K562 (cell line): Measurements from ENCODE around the gene TBC1D17. TPM values are rescaled to one million over a fixed set of nuclear protein-coding genes. Genes with fewer than 3 reads are reported as not detected.

ENCODE experiments used
- ATF1 ChIP-seq, 2 experiments: fragments of 450-650 bp in 1 of 2; IDR thresholded peaks; 2 replicates each; pipeline ENCODE4 v1.6.1; 2016; ENCODE audit warnings: missing compliant biosample characterization in 1 of 2, missing genetic modification characterization in 1 of 2
- BRF1 ChIP-seq: IDR thresholded peaks from 3 replicates; pipeline ENCODE4 v1.6.1; 2011; ENCODE audit warnings: borderline replicate concordance, mild to moderate bottlenecking; ENCODE audit not compliant: insufficient read length; ENCODE audit errors: extremely low read depth
- L3MBTL2 ChIP-seq: fragments of 450-650 bp; IDR thresholded peaks from 2 replicates; pipeline ENCODE4 v1.6.1; 2016; ENCODE audit warnings: mild to moderate bottlenecking, moderate library complexity
- MBD2 ChIP-seq: sonication (generic); IDR thresholded peaks from 2 replicates; pipeline ENCODE4 v1.6.1; 2016; ENCODE audit warnings: low read depth, borderline replicate concordance
- POU5F1 ChIP-seq: fragments of 150-350 bp; IDR thresholded peaks from 2 replicates; pipeline ENCODE4 v1.6.1; 2014; ENCODE audit warnings: borderline replicate concordance, low read length, low read depth, mild to moderate bottlenecking; ENCODE audit not compliant: partially characterized antibody
- TSC22D4 ChIP-seq: fragments of 450-650 bp; IDR thresholded peaks from 2 replicates; pipeline ENCODE4 v1.6.1; 2016; ENCODE audit warnings: missing genetic modification characterization, missing biosample characterization, control low read depth
- ZKSCAN1 ChIP-seq: fragments of 150-350 bp; IDR thresholded peaks from 2 replicates; pipeline ENCODE4 v1.6.1; 2016; ENCODE audit warnings: low read depth, low read length
- ZNF764 ChIP-seq: fragments of 250-450 bp; sonication (Bioruptor Pico); IDR thresholded peaks from 2 replicates; pipeline ENCODE4 v1.4.0; 2020; ENCODE audit warnings: low read depth, mild to moderate bottlenecking, moderate library complexity
- ZNF766 ChIP-seq: fragments of 200-800 bp; sonication (Bioruptor generic); conservative IDR thresholded peaks from 2 replicates; pipeline ENCODE4 v1.6.1; 2016; ENCODE audit warnings: missing genetic modification characterization, missing compliant biosample characterization
- polyA plus RNA-seq, 8 experiments: library from polyadenylated mRNA; depleted of rRNA in 4 of 8; stranded (reverse) in 5 of 8; unstranded in 3 of 8; fragments of >200 nt; fragmentation: Nextera tagmentation in 2 of 8; fragmentation: Illumina TruSeq in 1 of 8; extraction: Ambion mirVana in 2 of 8; extraction: Trizol in 1 of 8; gene quantifications; 2 replicates each; pipeline versions ENCODE4 v1.2.1 to v1.2.3, GENCODE V29; 2011 to 2014; ENCODE audit warnings: inconsistent platforms in 1 of 8, missing spikeins in 1 of 8
- total RNA-seq, 7 experiments: library from RNA; depleted of rRNA in 6 of 7; stranded (reverse); fragments of >200 nt in 6 of 7; fragmentation: Illumina TruSeq in 2 of 7; extraction: Trizol in 2 of 7; gene quantifications; 2 replicates each; pipeline versions ENCODE4 v1.2.1 to v1.2.3, GENCODE V29; 2011 to 2021; ENCODE audit warnings: low replicate concordance in 1 of 7
- TF ChIP-seq, protein P1 (sequence below): conservative IDR thresholded peaks from 2 replicates; pipeline ENCODE4 v1.6.1; 2011; ENCODE audit warnings: low read depth, mild to moderate bottlenecking, low read length; ENCODE audit not compliant: control insufficient read depth
- TF ChIP-seq, protein P2 (sequence below): fragments of 450-650 bp; IDR thresholded peaks from 2 replicates; pipeline ENCODE4 v1.6.1; 2016; ENCODE audit warnings: low read depth
- TF ChIP-seq, protein P3 (sequence below): fragments of 250-450 bp; sonication (Bioruptor Pico); IDR thresholded peaks from 2 replicates; pipeline ENCODE4 v1.5.0; 2021
- TF ChIP-seq, protein P4 (sequence below): IDR thresholded peaks from 2 replicates; pipeline ENCODE4 v1.6.1; 2011; ENCODE audit warnings: borderline replicate concordance, low read depth, mild to moderate bottlenecking, moderate library complexity, low read length; ENCODE audit not compliant: insufficient read depth, poor library complexity, severe bottlenecking

Gene TBC1D17
- total and polyA plus RNA-seq, 9 of the 15 experiments (the other 6 are each of a cell fraction or from before 2014, with no cell fraction given) = 0.42 to 16.0 (median 3.8) TPM

DNA sequence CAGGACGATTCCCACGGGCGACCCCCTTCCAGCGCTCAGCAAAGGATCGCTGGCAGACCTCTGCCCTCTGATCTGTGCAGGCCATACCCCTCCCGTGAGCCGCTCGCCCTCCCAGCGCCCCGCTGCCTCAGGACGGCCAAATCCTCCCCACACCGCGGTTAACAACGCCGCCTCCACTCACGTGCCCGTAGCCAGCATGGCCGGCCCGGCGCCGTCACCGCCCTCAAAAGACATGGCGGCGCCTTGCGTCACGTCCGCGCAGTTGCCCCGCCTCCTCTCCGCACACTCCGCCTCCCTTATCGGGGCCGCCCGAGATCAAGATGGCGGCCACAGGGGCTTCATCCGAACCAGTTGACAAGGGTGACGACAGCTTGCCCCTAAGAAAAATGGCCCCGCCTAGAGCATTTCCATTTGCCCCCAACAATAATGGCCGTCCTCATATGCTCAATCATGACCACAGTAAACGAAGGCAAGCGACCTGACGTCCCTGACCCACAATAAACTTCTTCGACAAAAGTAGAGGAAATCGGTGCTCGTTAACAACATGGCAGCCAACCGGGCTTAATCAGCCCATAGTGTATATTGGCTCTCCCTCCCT lies 981 bp upstream of the TBC1D17 start (continued):
- TF ChIP-seq, protein P1, sequence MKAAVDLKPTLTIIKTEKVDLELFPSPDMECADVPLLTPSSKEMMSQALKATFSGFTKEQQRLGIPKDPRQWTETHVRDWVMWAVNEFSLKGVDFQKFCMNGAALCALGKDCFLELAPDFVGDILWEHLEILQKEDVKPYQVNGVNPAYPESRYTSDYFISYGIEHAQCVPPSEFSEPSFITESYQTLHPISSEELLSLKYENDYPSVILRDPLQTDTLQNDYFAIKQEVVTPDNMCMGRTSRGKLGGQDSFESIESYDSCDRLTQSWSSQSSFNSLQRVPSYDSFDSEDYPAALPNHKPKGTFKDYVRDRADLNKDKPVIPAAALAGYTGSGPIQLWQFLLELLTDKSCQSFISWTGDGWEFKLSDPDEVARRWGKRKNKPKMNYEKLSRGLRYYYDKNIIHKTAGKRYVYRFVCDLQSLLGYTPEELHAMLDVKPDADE = peak; percentile 80; the same call in 1 of the 2 replicates
- TF ChIP-seq BRF1 = no peak
- 0 out of 2 replicates have a peak, but pooled peaks have one; percentile 58 for TF ChIP-seq ATF1 (CRISPR knock-in tag; IDR thresholded peaks at IDR 0.05)
- TF ChIP-seq ATF1 (tag; IDR thresholded peaks at IDR 0.05) = peak; percentile 97
- TF ChIP-seq MBD2 = peak; percentile 86
- peak; percentile 97 for TF ChIP-seq ZNF766 (CRISPR knock-in tag)
- TF ChIP-seq ZKSCAN1 = 0 out of 2 replicates have a peak, but pooled peaks have one; percentile 7
- TF ChIP-seq, protein P2, sequence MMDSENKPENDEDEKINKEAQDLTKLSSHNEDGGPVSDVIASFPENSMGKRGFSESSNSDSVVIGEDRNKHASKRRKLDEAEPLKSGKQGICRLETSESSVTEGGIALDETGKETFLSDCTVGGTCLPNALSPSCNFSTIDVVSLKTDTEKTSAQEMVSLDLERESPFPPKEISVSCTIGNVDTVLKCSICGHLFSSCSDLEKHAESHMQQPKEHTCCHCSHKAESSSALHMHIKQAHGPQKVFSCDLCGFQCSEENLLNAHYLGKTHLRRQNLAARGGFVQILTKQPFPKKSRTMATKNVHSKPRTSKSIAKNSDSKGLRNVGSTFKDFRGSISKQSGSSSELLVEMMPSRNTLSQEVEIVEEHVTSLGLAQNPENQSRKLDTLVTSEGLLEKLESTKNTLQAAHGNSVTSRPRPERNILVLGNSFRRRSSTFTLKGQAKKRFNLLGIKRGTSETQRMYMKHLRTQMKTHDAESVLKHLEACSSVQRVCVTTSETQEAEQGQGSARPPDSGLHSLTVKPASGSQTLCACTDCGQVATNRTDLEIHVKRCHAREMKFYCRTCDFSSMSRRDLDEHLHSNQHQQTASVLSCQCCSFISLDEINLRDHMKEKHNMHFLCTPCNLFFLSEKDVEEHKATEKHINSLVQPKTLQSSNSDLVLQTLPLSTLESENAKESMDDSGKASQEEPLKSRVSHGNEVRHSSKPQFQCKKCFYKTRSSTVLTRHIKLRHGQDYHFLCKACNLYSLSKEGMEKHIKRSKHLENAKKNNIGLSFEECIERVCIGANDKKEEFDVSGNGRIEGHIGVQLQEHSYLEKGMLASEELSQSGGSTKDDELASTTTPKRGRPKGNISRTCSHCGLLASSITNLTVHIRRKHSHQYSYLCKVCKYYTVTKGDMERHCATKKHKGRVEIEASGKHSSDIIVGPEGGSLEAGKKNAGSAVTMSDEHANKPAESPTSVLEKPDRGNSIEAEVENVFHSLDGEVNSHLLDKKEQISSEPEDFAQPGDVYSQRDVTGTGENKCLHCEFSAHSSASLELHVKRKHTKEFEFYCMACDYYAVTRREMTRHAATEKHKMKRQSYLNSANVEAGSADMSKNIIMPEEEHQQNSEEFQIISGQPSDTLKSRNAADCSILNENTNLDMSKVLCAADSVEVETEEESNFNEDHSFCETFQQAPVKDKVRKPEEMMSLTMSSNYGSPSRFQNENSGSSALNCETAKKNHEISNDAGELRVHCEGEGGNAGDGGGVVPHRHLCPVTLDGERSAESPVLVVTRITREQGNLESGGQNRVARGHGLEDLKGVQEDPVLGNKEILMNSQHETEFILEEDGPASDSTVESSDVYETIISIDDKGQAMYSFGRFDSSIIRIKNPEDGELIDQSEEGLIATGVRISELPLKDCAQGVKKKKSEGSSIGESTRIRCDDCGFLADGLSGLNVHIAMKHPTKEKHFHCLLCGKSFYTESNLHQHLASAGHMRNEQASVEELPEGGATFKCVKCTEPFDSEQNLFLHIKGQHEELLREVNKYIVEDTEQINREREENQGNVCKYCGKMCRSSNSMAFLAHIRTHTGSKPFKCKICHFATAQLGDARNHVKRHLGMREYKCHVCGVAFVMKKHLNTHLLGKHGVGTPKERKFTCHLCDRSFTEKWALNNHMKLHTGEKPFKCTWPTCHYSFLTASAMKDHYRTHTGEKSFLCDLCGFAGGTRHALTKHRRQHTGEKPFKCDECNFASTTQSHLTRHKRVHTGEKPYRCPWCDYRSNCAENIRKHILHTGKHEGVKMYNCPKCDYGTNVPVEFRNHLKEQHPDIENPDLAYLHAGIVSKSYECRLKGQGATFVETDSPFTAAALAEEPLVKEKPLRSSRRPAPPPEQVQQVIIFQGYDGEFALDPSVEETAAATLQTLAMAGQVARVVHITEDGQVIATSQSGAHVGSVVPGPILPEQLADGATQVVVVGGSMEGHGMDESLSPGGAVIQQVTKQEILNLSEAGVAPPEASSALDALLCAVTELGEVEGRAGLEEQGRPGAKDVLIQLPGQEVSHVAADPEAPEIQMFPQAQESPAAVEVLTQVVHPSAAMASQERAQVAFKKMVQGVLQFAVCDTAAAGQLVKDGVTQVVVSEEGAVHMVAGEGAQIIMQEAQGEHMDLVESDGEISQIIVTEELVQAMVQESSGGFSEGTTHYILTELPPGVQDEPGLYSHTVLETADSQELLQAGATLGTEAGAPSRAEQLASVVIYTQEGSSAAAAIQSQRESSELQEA = no peak
- TF ChIP-seq, protein P3, sequence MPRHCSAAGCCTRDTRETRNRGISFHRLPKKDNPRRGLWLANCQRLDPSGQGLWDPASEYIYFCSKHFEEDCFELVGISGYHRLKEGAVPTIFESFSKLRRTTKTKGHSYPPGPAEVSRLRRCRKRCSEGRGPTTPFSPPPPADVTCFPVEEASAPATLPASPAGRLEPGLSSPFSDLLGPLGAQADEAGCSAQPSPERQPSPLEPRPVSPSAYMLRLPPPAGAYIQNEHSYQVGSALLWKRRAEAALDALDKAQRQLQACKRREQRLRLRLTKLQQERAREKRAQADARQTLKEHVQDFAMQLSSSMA (CRISPR knock-in tag) = no peak
- no peak for TF ChIP-seq ZNF764 (CRISPR knock-in tag)
- TF ChIP-seq, protein P4, sequence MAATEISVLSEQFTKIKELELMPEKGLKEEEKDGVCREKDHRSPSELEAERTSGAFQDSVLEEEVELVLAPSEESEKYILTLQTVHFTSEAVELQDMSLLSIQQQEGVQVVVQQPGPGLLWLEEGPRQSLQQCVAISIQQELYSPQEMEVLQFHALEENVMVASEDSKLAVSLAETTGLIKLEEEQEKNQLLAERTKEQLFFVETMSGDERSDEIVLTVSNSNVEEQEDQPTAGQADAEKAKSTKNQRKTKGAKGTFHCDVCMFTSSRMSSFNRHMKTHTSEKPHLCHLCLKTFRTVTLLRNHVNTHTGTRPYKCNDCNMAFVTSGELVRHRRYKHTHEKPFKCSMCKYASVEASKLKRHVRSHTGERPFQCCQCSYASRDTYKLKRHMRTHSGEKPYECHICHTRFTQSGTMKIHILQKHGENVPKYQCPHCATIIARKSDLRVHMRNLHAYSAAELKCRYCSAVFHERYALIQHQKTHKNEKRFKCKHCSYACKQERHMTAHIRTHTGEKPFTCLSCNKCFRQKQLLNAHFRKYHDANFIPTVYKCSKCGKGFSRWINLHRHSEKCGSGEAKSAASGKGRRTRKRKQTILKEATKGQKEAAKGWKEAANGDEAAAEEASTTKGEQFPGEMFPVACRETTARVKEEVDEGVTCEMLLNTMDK = no peak
- TF ChIP-seq L3MBTL2 = peak; percentile 6
- TF ChIP-seq POU5F1 = no peak
- no peak for TF ChIP-seq TSC22D4 (tag)
